MV-4-11 (cell line): ENCODE measurements around the gene KDM1B.
"Not testable (repeated sequence)": the region's sequence is repeated elsewhere in the genome, so short reads cannot be mapped to it uniquely, and the experiment has no call there.

Source experiments
- DNase-seq: peaks from one replicate; lab custom pipeline; 2025; lab: John Stamatoyannopoulos, UW

Gene KDM1B

GRCh38 chr6:18151801-18152200 lies 3.4 kb upstream of the KDM1B start:
- no peak for DNase-seq

- no peak for DNase-seq
These were observed 1.9 kb upstream of the KDM1B start for GRCh38 chr6:18153311-18153703.

GRCh38 chr6:18154507-18155149 lies 594 bp upstream of the KDM1B start, which contains the start of gene TPMT:
TPMT (minus strand) TSS chr6:18155077; CDS start chr6:18149127, 5,950 bp downstream.
- DNase-seq, result peak; percentile 89

- DNase-seq, result peak; percentile 54
These were observed 721 bp downstream of the KDM1B start for GRCh38 chr6:18155864-18156421.

- DNase-seq, result no peak
These were observed 5.7 kb downstream of the KDM1B start for GRCh38 chr6:18160911-18161310.

GRCh38 chr6:18161431-18161830 lies 6.2 kb downstream of the KDM1B start:
- peak; percentile 3 for DNase-seq

GRCh38 chr6:18162401-18162800 lies 7.2 kb downstream of the KDM1B start:
- no peak for DNase-seq

GRCh38 chr6:18165751-18166150 lies 10.5 kb downstream of the KDM1B start:
- no peak for DNase-seq

- DNase-seq, result peak; percentile 4
These were observed 11.3 kb downstream of the KDM1B start for GRCh38 chr6:18166312-18167036.

GRCh38 chr6:18168264-18168663 lies 13.0 kb downstream of the KDM1B start:
- no peak for DNase-seq

GRCh38 chr6:18171871-18172270 lies 16.6 kb downstream of the KDM1B start:
- DNase-seq, result peak; percentile 57

GRCh38 chr6:18176198-18176597 lies 21.0 kb downstream of the KDM1B start:
- DNase-seq, result not testable (repeated sequence)

GRCh38 chr6:18177286-18177965 lies 22.2 kb downstream of the KDM1B start:
- DNase-seq, result no peak

- DNase-seq, result no peak
These were observed 23.9 kb downstream of the KDM1B start for GRCh38 chr6:18178960-18179615.

- peak; percentile 68 for DNase-seq
These were observed 24.6 kb downstream of the KDM1B start for GRCh38 chr6:18179770-18180356.

- no peak for DNase-seq
These were observed 27.3 kb downstream of the KDM1B start for GRCh38 chr6:18182568-18182967.

- DNase-seq, result no peak
These were observed 28.5 kb downstream of the KDM1B start for GRCh38 chr6:18183766-18184165.

GRCh38 chr6:18185624-18186023 lies 30.4 kb downstream of the KDM1B start:
- no peak for DNase-seq

GRCh38 chr6:18186033-18186432 lies 30.8 kb downstream of the KDM1B start:
- DNase-seq, result no peak

GRCh38 chr6:18186540-18187250 lies 31.5 kb downstream of the KDM1B start:
- peak; percentile 54 for DNase-seq

GRCh38 chr6:18187701-18188100 lies 32.5 kb downstream of the KDM1B start:
- no peak for DNase-seq
